ENCODE data around the gene LRRN1.
"Not testable (repeated sequence)": the region's sequence is repeated elsewhere in the genome, so short reads cannot be mapped to it uniquely, and the experiment has no call there.

DNA sequence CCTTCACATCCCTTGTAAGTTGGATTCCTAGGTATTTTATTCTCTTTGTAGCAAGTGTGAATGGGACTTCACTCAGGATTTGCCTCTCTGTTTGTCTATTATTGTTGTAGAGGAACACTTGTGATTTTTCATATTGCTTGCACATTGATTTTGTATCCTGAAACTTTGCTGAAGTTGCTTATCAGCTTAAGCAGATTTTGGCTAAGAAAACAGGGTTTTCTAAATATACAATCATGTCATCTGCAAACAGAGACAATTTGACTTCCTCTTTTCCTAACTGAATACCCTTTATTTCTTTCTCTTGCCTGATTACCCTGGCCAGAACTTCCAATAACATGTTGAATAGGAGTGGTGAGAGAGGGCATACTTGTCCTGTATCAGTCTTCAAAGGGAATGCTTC lies 88.1 kb downstream of the LRRN1 start:
- TF ChIP-seq, protein P1, sequence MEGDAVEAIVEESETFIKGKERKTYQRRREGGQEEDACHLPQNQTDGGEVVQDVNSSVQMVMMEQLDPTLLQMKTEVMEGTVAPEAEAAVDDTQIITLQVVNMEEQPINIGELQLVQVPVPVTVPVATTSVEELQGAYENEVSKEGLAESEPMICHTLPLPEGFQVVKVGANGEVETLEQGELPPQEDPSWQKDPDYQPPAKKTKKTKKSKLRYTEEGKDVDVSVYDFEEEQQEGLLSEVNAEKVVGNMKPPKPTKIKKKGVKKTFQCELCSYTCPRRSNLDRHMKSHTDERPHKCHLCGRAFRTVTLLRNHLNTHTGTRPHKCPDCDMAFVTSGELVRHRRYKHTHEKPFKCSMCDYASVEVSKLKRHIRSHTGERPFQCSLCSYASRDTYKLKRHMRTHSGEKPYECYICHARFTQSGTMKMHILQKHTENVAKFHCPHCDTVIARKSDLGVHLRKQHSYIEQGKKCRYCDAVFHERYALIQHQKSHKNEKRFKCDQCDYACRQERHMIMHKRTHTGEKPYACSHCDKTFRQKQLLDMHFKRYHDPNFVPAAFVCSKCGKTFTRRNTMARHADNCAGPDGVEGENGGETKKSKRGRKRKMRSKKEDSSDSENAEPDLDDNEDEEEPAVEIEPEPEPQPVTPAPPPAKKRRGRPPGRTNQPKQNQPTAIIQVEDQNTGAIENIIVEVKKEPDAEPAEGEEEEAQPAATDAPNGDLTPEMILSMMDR (IDR thresholded peaks at IDR 0.05; ENCODE audit: borderline replicate concordance, extremely low read depth, low read length, poor library complexity, severe bottlenecking), result not testable (repeated sequence)
- not testable (repeated sequence) for TF ChIP-seq EZH2 (IDR thresholded peaks at IDR 0.05; ENCODE audit: borderline replicate concordance, low read depth, low read length, severe bottlenecking)

Data from DND-41 (cell line).